Keratinocyte (primary cell): ENCODE data around the gene CFL2.

Experiments
- CTCF ChIP-seq, 3 experiments: IDR thresholded peaks in 1 of 3; conservative IDR thresholded peaks in 1 of 3; optimal IDR thresholded peaks in 1 of 3; 2 replicates in 2 of 3; 3 replicates in 1 of 3; pipeline versions ENCODE3 to v1.5.1; 2011; ENCODE audit warnings: low read length in 3 of 3, mild to moderate bottlenecking in 3 of 3, moderate library complexity in 2 of 3, control low read depth in 1 of 3, inconsistent platforms in 1 of 3; ENCODE audit not compliant: insufficient read depth in 2 of 3; ENCODE audit errors: extremely low read depth in 1 of 3
- EZH2 ChIP-seq: IDR thresholded peaks from one replicate; pipeline ENCODE4 v1.6.1; 2012; ENCODE audit warnings: inconsistent platforms, mild to moderate bottlenecking, low read length, moderate library complexity

GRCh38 chr14:34718750-34719304 is 4.4 kb upstream of the CFL2 start:
- TF ChIP-seq CTCF (optimal IDR thresholded peaks at IDR 0.05 in 1 of 3, IDR thresholded peaks at IDR 0.05 in 1 of 3, conservative IDR thresholded peaks at IDR 0.05 in 1 of 3; ENCODE audit: extremely low read depth in 1 of 3, insufficient read depth in 2 of 3, low read length in 3 of 3), result no peak
- TF ChIP-seq EZH2, result no peak
